GM13976 (cell line): ENCODE results near the gene MAVS.
"Not testable (repeated sequence)": the region's sequence is repeated elsewhere in the genome, so short reads cannot be mapped to it uniquely, and the experiment has no call there.

ENCODE experiments used
- DNase-seq: peaks from one replicate; pipeline ENCODE4 v3.0.0; 2012; ENCODE audit warnings: low spot score
- CTCF ChIP-seq: IDR thresholded peaks from 2 replicates; pipeline ENCODE4 v1.5.1; 2012; ENCODE audit warnings: borderline replicate concordance, mild to moderate bottlenecking; ENCODE audit not compliant: insufficient read depth; ENCODE audit errors: extremely low read depth, missing control alignments, control extremely low read depth
- in situ Hi-C: fragments of 300-500 bp; cut with MboI; formaldehyde crosslinking; loops from one replicate; pipeline ENCODE4 v1.12.0; 2022; ENCODE audit warnings: low sequenced_read_pairs, mixed read lengths, inconsistent platforms; ENCODE audit not compliant: unreplicated experiment

The MAVS gene

GRCh38 chr20:3836132-3836531 is 10.5 kb upstream of the MAVS start:
- DNase-seq, result no peak
- in situ Hi-C loops, result no loop called here

GRCh38 chr20:3839328-3839727 is 7.3 kb upstream of the MAVS start:
- no peak for DNase-seq
- TF ChIP-seq CTCF, result no peak

More at GRCh38 chr20:3836132-3836531, 10.5 kb upstream of the MAVS start:
- TF ChIP-seq CTCF, result no peak

GRCh38 chr20:3840201-3840600 is 6.4 kb upstream of the MAVS start:
- in situ Hi-C loops, DNase-seq: not testable (repeated sequence)

More at GRCh38 chr20:3839328-3839727, 7.3 kb upstream of the MAVS start:
- in situ Hi-C loops, result no loop called here

GRCh38 chr20:3842348-3842930 is 4.2 kb upstream of the MAVS start:
- in situ Hi-C loops, result no loop called here
- DNase-seq, result no peak
- no peak for TF ChIP-seq CTCF

- in situ Hi-C loops, result no loop called here
- DNase-seq, result no peak
These were observed 3.1 kb upstream of the MAVS start for GRCh38 chr20:3843490-3843889.

DNA sequence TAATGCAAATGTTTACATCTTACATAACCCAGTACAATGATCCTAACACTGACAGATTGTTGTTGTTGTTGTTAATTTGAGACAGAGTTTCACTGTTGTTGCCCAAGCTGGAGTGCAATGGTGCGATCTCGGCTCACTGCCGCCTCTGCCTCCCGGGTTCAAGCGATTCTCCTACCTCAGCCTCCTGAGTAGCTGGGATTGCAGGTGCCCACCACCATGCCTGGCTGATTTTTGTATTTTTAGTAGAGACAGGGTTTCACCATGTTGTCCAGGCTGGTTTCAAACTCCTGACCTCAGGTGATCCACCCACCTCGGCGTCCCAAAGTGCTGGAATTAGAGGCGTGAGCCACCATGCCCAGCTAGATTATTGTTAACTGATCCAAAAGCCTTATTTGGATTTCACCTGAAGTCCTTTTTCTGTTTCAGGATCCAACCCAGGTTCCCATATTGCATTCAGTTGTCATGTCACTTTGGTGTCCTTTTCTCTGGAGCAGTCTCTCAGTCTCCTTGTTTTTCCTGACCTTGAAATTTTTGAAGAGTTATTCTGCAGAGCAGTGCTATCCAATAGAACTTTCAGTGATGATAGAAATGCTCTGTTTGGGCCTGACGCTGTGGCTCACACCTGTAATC is 2.5 kb upstream of the MAVS start:
- in situ Hi-C loops, result not testable (repeated sequence)

More at GRCh38 chr20:3843490-3843889, 3.1 kb upstream of the MAVS start:
- TF ChIP-seq CTCF, result no peak

GRCh38 chr20:3846378-3846739 is 275 bp upstream of the MAVS start:
- in situ Hi-C loops, result no loop called here
- no peak for DNase-seq
- TF ChIP-seq CTCF, result no peak

More for the DNA sequence above, 2.5 kb upstream of the MAVS start:
- DNase-seq, result not testable (repeated sequence)
